ENCODE data around the gene SUPV3L1.

Gene SUPV3L1

GRCh38 chr10:69226919-69227450, 47.0 kb downstream of the SUPV3L1 start:
- H3K4me3 ChIP-seq (ENCODE audit: insufficient read depth, low read depth, low read length), result no peak overlapping the region
- no peaks in the 10 kb centered on the region for H3K9me3 ChIP-seq (ENCODE audit: control insufficient read depth, low read length)
- no peak overlapping the region for H3K27ac ChIP-seq (ENCODE audit: insufficient read depth, low read depth, low read length, poor library complexity, severe bottlenecking)
- 83% methylated on average over 14 of the region's 14 CpGs for WGBS, 2 experiments
- H3K27me3 ChIP-seq (ENCODE audit: control insufficient read depth, insufficient read depth, low read length, poor library complexity, severe bottlenecking), result no peaks in the 10 kb centered on the region
- H3K36me3 ChIP-seq (ENCODE audit: control insufficient read depth, insufficient read depth, low read length), result no peaks in the 10 kb centered on the region
- H3K4me1 ChIP-seq (ENCODE audit: control insufficient read depth, insufficient read depth, low read length), result no peaks in the 10 kb centered on the region

- Histone ChIP-seq H3K4me1 (ENCODE audit: control insufficient read depth, insufficient read depth, low read length) (no peaks in the 10 kb centered on the region), H3K27me3 (ENCODE audit: control insufficient read depth, insufficient read depth, low read length, poor library complexity, severe bottlenecking) (no peaks in the 10 kb centered on the region), H3K4me3 (ENCODE audit: insufficient read depth, low read depth, low read length) (no peak overlapping the region), H3K9me3 (ENCODE audit: control insufficient read depth, low read length) (no peaks in the 10 kb centered on the region), H3K36me3 (ENCODE audit: control insufficient read depth, insufficient read depth, low read length) (no peaks in the 10 kb centered on the region), H3K27ac (ENCODE audit: insufficient read depth, low read depth, low read length, poor library complexity, severe bottlenecking) (no peak overlapping the region)
- 93 to 95% methylated on average over 2 of the region's 2 CpGs for WGBS, 2 experiments
Measured at GRCh38 chr10:69228151-69228550, 48.1 kb downstream of the SUPV3L1 start.

- Histone ChIP-seq H3K4me1 (ENCODE audit: control insufficient read depth, insufficient read depth, low read length) (no peaks in the 10 kb centered on the region), H3K27ac (ENCODE audit: insufficient read depth, low read depth, low read length, poor library complexity, severe bottlenecking) (no peak overlapping the region), H3K36me3 (ENCODE audit: control insufficient read depth, insufficient read depth, low read length) (no peaks in the 10 kb centered on the region), H3K9me3 (ENCODE audit: control insufficient read depth, low read length) (no peaks in the 10 kb centered on the region), H3K27me3 (ENCODE audit: control insufficient read depth, insufficient read depth, low read length, poor library complexity, severe bottlenecking) (no peaks in the 10 kb centered on the region), H3K4me3 (ENCODE audit: insufficient read depth, low read depth, low read length) (no peak overlapping the region)
- WGBS, 2 experiments, result 90 to 91% methylated on average over 8 of the region's 8 CpGs
Measured at GRCh38 chr10:69229616-69229916, 49.5 kb downstream of the SUPV3L1 start.

GRCh38 chr10:69230128-69230527, 50.1 kb downstream of the SUPV3L1 start:
- H3K4me3 ChIP-seq (ENCODE audit: insufficient read depth, low read depth, low read length), result no peak overlapping the region
- H3K9me3 ChIP-seq (ENCODE audit: control insufficient read depth, low read length), result no peaks in the 10 kb centered on the region
- WGBS, 2 experiments, result 86 to 90% methylated on average over 5 of the region's 5 CpGs
- no peak overlapping the region for H3K27ac ChIP-seq (ENCODE audit: insufficient read depth, low read depth, low read length, poor library complexity, severe bottlenecking)
- no peaks in the 10 kb centered on the region for H3K36me3 ChIP-seq (ENCODE audit: control insufficient read depth, insufficient read depth, low read length)
- no peaks in the 10 kb centered on the region for H3K27me3 ChIP-seq (ENCODE audit: control insufficient read depth, insufficient read depth, low read length, poor library complexity, severe bottlenecking)
- no peaks in the 10 kb centered on the region for H3K4me1 ChIP-seq (ENCODE audit: control insufficient read depth, insufficient read depth, low read length)

- H3K27me3 ChIP-seq (ENCODE audit: control insufficient read depth, insufficient read depth, low read length, poor library complexity, severe bottlenecking), result no peaks in the 10 kb centered on the region
- 83 to 85% methylated on average over 9 of the region's 9 CpGs for WGBS, 2 experiments
- no peaks in the 10 kb centered on the region for H3K9me3 ChIP-seq (ENCODE audit: control insufficient read depth, low read length)
- H3K4me3 ChIP-seq (ENCODE audit: insufficient read depth, low read depth, low read length), result no peak overlapping the region
- no peak overlapping the region for H3K27ac ChIP-seq (ENCODE audit: insufficient read depth, low read depth, low read length, poor library complexity, severe bottlenecking)
- no peaks in the 10 kb centered on the region for H3K4me1 ChIP-seq (ENCODE audit: control insufficient read depth, insufficient read depth, low read length)
- no peaks in the 10 kb centered on the region for H3K36me3 ChIP-seq (ENCODE audit: control insufficient read depth, insufficient read depth, low read length)
Measured at GRCh38 chr10:69232252-69232651, 52.2 kb downstream of the SUPV3L1 start.

GRCh38 chr10:69232736-69233480, 52.9 kb downstream of the SUPV3L1 start:
- Histone ChIP-seq H3K27ac (ENCODE audit: insufficient read depth, low read depth, low read length, poor library complexity, severe bottlenecking) (no peak overlapping the region), H3K36me3 (ENCODE audit: control insufficient read depth, insufficient read depth, low read length) (no peaks in the 10 kb centered on the region), H3K4me1 (ENCODE audit: control insufficient read depth, insufficient read depth, low read length) (no peaks in the 10 kb centered on the region), H3K9me3 (ENCODE audit: control insufficient read depth, low read length) (no peaks in the 10 kb centered on the region), H3K27me3 (ENCODE audit: control insufficient read depth, insufficient read depth, low read length, poor library complexity, severe bottlenecking) (no peaks in the 10 kb centered on the region), H3K4me3 (ENCODE audit: insufficient read depth, low read depth, low read length) (no peak overlapping the region)
- 79 to 81% methylated on average over 22 of the region's 22 CpGs for WGBS, 2 experiments

GRCh38 chr10:69234447-69234846, 54.4 kb downstream of the SUPV3L1 start:
- 91 to 95% methylated on average over 3 of the region's 3 CpGs for WGBS, 2 experiments
- no peak overlapping the region for H3K27ac ChIP-seq (ENCODE audit: insufficient read depth, low read depth, low read length, poor library complexity, severe bottlenecking)
- no peak overlapping the region for H3K4me3 ChIP-seq (ENCODE audit: insufficient read depth, low read depth, low read length)
- H3K4me1 ChIP-seq (ENCODE audit: control insufficient read depth, insufficient read depth, low read length), result no peaks in the 10 kb centered on the region
- H3K9me3 ChIP-seq (ENCODE audit: control insufficient read depth, low read length), result no peaks in the 10 kb centered on the region
- H3K27me3 ChIP-seq (ENCODE audit: control insufficient read depth, insufficient read depth, low read length, poor library complexity, severe bottlenecking), result no peaks in the 10 kb centered on the region
- H3K36me3 ChIP-seq (ENCODE audit: control insufficient read depth, insufficient read depth, low read length), result no peaks in the 10 kb centered on the region

- H3K27me3 ChIP-seq (ENCODE audit: control insufficient read depth, insufficient read depth, low read length, poor library complexity, severe bottlenecking), result no peaks in the 10 kb centered on the region
- no peaks in the 10 kb centered on the region for H3K9me3 ChIP-seq (ENCODE audit: control insufficient read depth, low read length)
- no peak overlapping the region for H3K27ac ChIP-seq (ENCODE audit: insufficient read depth, low read depth, low read length, poor library complexity, severe bottlenecking)
- no peak overlapping the region for H3K4me3 ChIP-seq (ENCODE audit: insufficient read depth, low read depth, low read length)
- 26 to 28% methylated on average over 17 of the region's 17 CpGs for WGBS, 2 experiments
- no peaks in the 10 kb centered on the region for H3K36me3 ChIP-seq (ENCODE audit: control insufficient read depth, insufficient read depth, low read length)
- H3K4me1 ChIP-seq (ENCODE audit: control insufficient read depth, insufficient read depth, low read length), result no peaks in the 10 kb centered on the region
Measured at GRCh38 chr10:69237528-69238159, 57.6 kb downstream of the SUPV3L1 start.

GRCh38 chr10:69239136-69239535, 59.1 kb downstream of the SUPV3L1 start:
- Histone ChIP-seq H3K4me3 (ENCODE audit: insufficient read depth, low read depth, low read length) (no peak overlapping the region), H3K4me1 (ENCODE audit: control insufficient read depth, insufficient read depth, low read length) (no peaks in the 10 kb centered on the region)
- 80 to 86% methylated on average over 5 of the region's 5 CpGs for WGBS, 2 experiments

GRCh38 chr10:69239816-69240434, 59.9 kb downstream of the SUPV3L1 start:
- 94 to 96% methylated on average over 6 of the region's 6 CpGs for WGBS, 2 experiments
- H3K36me3 ChIP-seq (ENCODE audit: control insufficient read depth, insufficient read depth, low read length), result no peaks in the 10 kb centered on the region
- H3K4me1 ChIP-seq (ENCODE audit: control insufficient read depth, insufficient read depth, low read length), result no peaks in the 10 kb centered on the region
- no peak overlapping the region for H3K4me3 ChIP-seq (ENCODE audit: insufficient read depth, low read depth, low read length)
- H3K27me3 ChIP-seq (ENCODE audit: control insufficient read depth, insufficient read depth, low read length, poor library complexity, severe bottlenecking), result no peaks in the 10 kb centered on the region
- H3K27ac ChIP-seq (ENCODE audit: insufficient read depth, low read depth, low read length, poor library complexity, severe bottlenecking), result no peak overlapping the region
- no peaks in the 10 kb centered on the region for H3K9me3 ChIP-seq (ENCODE audit: control insufficient read depth, low read length)

More at GRCh38 chr10:69239136-69239535, 59.1 kb downstream of the SUPV3L1 start:
- Histone ChIP-seq H3K27me3 (ENCODE audit: control insufficient read depth, insufficient read depth, low read length, poor library complexity, severe bottlenecking) (no peaks in the 10 kb centered on the region), H3K27ac (ENCODE audit: insufficient read depth, low read depth, low read length, poor library complexity, severe bottlenecking) (no peak overlapping the region), H3K9me3 (ENCODE audit: control insufficient read depth, low read length) (no peaks in the 10 kb centered on the region), H3K36me3 (ENCODE audit: control insufficient read depth, insufficient read depth, low read length) (no peaks in the 10 kb centered on the region)

All from ectodermal cell (in vitro differentiated cells).